ENCODE data around the gene IER2.

Gene IER2

DNA sequence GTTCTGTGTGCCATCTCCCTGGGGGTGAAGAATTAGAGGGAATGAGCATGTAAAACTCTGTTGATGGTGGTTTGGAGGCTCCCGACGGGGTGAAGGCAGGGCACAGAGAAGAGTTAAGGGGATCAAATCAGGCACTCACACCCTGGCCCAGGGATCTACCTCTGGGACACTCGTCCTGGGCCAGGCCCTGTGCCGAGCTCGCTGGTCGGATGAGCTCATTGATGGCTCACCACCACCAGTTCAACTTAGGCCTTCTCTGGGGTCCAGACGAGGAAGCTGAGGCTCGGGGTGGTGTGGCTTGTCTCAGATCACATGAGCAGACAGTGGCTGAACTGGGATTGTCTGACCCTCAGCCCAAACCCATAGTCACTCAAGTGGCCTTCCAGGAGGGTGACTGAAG lies 30.6 kb upstream of the IER2 start:
- no peak for DNase-seq (ENCODE audit: low read depth)

GRCh38 chr19:13120031-13120430 lies 30.2 kb upstream of the IER2 start:
- no peak for DNase-seq (ENCODE audit: low read depth)

DNA sequence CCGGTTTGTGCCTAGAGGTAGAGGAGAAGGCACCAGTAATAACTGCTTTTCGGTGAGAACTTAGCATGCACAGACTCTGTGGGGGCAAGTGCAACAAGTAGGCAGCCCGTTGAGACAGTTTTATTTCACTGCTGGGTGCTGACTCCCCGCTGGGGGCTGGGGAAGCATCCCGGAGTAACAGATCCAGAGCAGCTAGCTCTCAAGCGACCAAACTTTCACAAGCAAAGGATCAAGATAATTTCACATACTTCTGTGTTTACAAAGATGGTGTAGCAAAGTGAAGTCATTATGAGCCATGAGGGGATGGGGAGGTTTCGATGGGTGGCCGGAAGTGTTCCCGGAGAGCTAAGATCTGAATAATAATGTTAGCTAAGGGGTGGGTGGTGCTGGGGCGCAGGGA lies 29.4 kb upstream of the IER2 start:
- DNase-seq (ENCODE audit: low read depth) = no peak

- no peak for DNase-seq (ENCODE audit: low read depth)
These were observed 28.5 kb upstream of the IER2 start for GRCh38 chr19:13121551-13122274.

- DNase-seq (ENCODE audit: low read depth) = no peak
These were observed 27.8 kb upstream of the IER2 start for GRCh38 chr19:13122275-13122878.

- no peak for DNase-seq (ENCODE audit: low read depth)
These were observed 26.9 kb upstream of the IER2 start for GRCh38 chr19:13122980-13123957.

DNA sequence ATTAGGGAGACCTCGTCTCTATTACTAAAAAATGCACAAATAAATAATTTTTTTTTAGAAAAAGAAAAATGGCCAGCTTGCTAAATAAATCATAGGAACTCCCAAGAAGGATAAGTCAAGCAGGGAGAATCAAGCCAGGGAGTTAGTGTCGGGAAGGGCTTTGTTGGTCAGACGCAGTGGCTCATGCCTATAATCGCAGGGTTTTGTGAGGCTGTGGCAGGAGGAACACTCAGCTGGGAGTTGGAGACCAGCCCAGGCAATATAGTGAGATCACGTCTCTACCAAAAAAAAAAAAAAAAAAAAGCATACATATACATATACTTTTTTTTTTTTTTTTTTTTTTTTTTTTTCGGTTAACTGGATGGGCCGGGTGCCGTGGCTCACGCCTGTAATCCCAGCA lies 23.2 kb upstream of the IER2 start:
- DNase-seq (ENCODE audit: low read depth) = no peak

DNA sequence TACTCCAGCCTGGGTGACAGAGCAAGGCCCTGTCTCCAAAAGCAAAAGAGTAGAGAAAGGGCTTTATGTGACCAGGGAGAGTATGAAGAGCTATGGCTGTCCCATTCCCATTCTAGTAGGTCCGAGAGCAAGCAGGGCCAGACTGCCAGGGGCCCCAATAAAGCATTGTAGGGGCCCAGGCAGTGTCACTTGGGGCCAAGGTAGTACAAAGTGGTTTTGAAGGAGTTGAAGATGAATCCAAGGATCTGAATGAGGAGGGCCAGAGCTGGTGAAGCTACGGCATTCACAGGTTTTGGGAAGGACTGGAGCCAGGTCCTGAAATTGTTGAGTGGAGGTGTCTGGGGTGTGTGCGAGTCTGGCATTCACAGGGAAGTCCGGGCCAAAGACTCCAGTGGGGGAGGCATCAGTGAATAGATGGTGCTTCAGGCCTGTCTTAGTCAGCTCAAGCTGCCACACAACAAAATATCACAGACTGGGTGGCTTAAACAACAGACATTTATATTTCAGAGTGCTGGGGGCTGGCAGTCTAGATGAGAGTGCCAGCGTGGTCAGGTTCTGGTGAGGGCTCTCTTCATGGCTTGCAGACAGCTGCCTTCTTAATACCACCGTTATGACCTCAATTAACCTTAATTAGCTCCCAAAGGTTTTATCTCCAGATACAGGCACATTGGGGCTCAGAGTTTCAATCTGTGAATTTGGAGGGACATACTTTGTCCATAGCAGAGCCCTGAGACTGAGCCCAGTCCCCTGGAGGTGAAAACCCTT lies 22.2 kb upstream of the IER2 start:
- no peak for DNase-seq (ENCODE audit: low read depth)

GRCh38 chr19:13128583-13128982 lies 21.6 kb upstream of the IER2 start:
- no peak for DNase-seq (ENCODE audit: low read depth)

GRCh38 chr19:13129384-13129783 lies 20.8 kb upstream of the IER2 start:
- DNase-seq (ENCODE audit: low read depth) = no peak

GRCh38 chr19:13130886-13131490 lies 19.2 kb upstream of the IER2 start:
- DNase-seq (ENCODE audit: low read depth) = no peak

DNA sequence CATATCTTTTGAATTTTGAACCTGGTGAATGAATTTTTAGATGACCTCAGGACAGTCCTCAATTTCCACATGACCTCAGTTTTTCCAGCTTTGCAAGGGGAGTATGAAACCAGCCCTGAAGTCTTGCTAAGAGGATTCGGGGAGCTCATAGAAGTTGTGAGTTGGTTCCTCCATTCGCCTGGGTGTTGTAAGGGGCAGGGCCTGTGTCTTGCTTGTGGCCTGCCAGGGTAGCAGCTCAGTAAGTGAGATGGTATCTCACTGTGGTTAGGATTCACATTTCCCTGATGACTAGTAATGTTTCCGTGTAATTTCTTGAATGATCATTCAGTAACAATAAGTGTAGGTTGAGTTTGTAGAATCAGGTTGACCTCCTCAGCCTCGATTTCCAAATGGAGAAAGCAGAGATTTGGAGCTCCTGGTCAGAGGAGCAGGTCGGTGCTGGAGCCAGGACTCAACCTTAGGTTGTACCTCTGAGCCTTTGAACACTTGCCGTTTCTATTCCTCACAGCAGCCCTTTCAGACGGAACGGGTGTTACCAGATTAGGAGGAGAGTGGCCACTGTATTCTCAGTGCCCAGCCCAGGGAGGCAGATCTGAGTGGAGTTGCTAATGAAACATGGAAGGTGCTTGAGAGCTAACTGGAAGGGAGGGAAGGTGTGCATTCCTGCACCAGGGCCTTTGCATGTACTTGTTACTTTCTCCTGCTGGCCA lies 17.6 kb upstream of the IER2 start:
- DNase-seq (ENCODE audit: low read depth) = peak; percentile 51

GRCh38 chr19:13133241-13133870 lies 16.9 kb upstream of the IER2 start:
- DNase-seq (ENCODE audit: low read depth) = no peak

DNA sequence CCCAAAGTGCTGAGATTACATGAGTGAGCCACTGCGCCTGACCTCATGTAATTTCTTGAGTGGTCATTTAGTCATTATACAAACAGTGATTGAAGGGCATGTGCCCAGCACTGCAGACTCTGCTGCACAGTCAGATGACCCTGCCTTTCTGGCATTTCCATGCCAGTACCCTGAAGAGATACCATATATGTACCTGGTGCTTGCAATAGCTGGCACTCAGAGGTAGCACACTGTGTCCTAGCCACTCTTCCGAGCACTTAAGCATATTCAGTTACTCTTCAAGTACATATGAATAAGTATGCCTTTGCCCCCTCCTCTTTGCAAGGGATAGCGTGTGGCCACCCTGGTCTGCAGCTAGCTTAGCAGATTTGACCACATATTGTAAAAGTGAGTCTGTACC lies 15.6 kb upstream of the IER2 start:
- DNase-seq (ENCODE audit: low read depth) = no peak

DNA sequence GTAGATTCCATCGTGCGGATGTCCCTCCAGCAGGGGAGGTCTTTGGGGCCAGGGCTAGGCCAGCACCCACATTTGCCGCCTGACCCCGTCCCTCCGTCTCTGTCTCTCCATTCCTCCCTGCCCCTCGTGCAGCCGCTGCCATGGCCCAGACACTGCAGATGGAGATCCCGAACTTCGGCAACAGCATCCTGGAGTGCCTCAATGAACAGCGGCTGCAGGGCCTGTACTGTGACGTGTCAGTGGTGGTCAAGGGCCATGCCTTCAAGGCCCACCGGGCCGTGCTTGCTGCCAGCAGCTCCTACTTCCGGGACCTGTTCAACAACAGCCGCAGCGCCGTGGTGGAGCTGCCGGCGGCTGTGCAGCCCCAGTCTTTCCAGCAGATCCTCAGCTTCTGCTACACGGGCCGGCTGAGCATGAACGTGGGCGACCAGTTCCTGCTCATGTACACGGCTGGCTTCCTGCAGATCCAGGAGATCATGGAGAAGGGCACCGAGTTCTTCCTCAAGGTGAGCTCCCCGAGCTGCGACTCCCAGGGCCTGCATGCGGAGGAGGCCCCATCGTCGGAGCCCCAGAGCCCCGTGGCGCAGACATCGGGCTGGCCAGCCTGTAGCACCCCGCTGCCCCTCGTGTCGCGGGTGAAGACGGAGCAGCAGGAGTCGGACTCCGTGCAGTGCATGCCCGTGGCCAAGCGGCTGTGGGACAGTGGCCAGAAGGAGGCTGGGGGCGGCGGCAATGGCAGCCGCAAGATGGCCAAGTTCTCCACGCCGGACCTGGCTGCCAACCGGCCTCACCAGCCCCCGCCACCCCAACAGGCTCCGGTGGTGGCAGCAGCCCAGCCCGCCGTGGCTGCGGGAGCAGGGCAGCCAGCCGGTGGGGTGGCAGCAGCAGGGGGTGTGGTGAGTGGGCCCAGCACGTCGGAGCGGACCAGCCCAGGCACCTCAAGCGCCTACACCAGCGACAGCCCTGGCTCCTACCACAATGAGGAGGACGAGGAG lies 14.8 kb upstream of the IER2 start:
- DNase-seq (ENCODE audit: low read depth) = no peak

GRCh38 chr19:13137290-13137794 lies 12.9 kb upstream of the IER2 start:
- DNase-seq (ENCODE audit: low read depth) = no peak

- DNase-seq (ENCODE audit: low read depth) = no peak
These were observed 11.9 kb upstream of the IER2 start for GRCh38 chr19:13138171-13138915.

GRCh38 chr19:13138916-13139198 lies 11.4 kb upstream of the IER2 start:
- no peak for DNase-seq (ENCODE audit: low read depth)

Data from T-helper 22 cell (primary cell).